ENCODE data around the gene ANKRD31.

DNA sequence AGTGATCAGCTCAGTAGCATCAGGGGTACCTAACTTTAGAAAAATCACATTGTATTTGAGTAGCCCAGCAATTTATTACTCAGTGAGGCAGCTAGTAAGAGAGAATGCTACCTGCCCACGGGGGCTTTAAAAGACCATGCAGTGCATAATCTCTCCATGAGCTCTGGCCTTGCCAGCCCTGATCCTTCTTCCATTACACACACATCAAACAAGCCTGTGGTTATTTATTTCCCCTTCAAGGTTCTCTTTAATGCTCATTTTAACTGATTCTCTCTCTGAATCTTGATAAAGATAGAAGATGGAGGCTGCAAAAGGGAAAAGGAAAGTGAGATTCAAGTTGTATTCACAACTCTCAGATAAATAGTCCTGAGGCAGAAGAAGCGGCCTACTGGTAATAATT, 22.3 kb downstream of the ANKRD31 start:
- TF ChIP-seq, protein P1, sequence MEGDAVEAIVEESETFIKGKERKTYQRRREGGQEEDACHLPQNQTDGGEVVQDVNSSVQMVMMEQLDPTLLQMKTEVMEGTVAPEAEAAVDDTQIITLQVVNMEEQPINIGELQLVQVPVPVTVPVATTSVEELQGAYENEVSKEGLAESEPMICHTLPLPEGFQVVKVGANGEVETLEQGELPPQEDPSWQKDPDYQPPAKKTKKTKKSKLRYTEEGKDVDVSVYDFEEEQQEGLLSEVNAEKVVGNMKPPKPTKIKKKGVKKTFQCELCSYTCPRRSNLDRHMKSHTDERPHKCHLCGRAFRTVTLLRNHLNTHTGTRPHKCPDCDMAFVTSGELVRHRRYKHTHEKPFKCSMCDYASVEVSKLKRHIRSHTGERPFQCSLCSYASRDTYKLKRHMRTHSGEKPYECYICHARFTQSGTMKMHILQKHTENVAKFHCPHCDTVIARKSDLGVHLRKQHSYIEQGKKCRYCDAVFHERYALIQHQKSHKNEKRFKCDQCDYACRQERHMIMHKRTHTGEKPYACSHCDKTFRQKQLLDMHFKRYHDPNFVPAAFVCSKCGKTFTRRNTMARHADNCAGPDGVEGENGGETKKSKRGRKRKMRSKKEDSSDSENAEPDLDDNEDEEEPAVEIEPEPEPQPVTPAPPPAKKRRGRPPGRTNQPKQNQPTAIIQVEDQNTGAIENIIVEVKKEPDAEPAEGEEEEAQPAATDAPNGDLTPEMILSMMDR (IDR thresholded peaks at IDR 0.05) = no peak
- TF ChIP-seq, protein P2, sequence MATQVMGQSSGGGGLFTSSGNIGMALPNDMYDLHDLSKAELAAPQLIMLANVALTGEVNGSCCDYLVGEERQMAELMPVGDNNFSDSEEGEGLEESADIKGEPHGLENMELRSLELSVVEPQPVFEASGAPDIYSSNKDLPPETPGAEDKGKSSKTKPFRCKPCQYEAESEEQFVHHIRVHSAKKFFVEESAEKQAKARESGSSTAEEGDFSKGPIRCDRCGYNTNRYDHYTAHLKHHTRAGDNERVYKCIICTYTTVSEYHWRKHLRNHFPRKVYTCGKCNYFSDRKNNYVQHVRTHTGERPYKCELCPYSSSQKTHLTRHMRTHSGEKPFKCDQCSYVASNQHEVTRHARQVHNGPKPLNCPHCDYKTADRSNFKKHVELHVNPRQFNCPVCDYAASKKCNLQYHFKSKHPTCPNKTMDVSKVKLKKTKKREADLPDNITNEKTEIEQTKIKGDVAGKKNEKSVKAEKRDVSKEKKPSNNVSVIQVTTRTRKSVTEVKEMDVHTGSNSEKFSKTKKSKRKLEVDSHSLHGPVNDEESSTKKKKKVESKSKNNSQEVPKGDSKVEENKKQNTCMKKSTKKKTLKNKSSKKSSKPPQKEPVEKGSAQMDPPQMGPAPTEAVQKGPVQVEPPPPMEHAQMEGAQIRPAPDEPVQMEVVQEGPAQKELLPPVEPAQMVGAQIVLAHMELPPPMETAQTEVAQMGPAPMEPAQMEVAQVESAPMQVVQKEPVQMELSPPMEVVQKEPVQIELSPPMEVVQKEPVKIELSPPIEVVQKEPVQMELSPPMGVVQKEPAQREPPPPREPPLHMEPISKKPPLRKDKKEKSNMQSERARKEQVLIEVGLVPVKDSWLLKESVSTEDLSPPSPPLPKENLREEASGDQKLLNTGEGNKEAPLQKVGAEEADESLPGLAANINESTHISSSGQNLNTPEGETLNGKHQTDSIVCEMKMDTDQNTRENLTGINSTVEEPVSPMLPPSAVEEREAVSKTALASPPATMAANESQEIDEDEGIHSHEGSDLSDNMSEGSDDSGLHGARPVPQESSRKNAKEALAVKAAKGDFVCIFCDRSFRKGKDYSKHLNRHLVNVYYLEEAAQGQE (IDR thresholded peaks at IDR 0.05; ENCODE audit: insufficient read depth in 1 of 2, low read depth in 2 of 2, low read length in 1 of 2) = no peak
- TF ChIP-seq TCF7L2 (IDR thresholded peaks at IDR 0.05; ENCODE audit: low read depth, low read length) = no peak
- TF ChIP-seq POLR2AphosphoS5 (IDR thresholded peaks at IDR 0.05; ENCODE audit: low read depth, low read length) = no peak
- TF ChIP-seq SIN3A (IDR thresholded peaks at IDR 0.05; ENCODE audit: borderline replicate concordance, insufficient read depth, low read depth, low read length) = no peak

All from Panc1 (cell line).